ENCODE data around the gene ABCB6.

The ABCB6 gene

DNA sequence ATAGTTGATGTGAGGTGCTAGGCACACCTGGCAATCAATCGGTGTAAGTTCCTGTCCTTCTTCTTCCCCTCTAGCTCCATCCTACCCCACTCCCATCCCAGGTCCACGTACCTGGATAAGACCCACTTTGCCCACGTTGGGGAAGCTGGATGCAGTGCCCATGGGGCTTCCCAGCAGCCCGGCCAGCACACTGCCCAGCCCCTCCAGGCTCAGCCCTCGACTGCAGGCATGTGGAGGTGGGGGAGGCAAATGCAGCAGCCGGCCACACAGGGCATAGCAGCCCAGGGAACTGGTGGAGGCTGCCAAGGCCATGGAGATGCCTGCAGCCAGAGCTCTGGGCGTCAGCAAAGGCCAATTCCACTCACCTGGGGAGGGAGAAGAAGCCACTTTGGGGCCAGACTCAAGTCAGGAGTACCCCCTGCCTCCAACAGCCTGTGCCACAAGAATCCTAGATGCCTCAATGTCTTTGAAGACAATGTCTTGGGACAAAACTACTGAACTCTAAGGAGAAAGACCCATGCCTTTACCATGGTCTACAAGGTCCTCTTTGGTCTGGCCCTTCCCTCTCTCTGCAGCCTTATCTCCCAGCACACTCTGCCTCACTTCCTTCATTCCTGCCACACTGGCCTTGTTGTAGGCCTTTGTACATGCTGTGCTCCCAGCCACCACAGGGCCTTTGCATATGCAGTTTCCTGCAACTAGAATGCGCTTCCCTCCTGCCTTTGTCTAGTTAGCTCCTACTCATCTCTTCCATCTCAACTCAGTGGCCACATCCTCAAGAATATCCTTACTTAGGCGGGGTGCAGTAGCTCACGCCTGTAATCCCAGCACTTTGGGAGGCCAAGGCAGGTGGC is 53.5 kb downstream of the ABCB6 start:
- no peak for DNase-seq

DNA sequence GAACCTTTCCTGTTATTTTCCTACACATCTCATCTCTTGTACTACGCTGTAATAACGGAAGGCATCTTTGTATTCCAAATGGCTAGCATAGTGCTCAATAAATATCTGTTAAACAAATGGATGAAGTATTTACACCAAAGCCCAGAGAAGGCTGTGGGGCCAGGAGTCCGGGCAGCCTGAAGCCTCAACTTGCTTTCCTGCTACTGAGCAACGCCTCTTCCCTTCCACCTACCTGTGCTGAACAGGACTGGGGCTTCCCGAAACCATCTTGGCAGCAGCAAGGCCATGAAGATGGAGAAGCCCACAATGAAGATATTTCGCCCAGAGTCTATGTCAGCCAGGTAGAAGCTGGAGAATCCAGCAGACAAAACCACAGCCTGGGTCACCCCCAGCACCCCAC is 55.6 kb downstream of the ABCB6 start:
- no peak for DNase-seq

GRCh38 chr2:219161097-219161496 is 57.7 kb downstream of the ABCB6 start:
- DNase-seq, result no peak

DNA sequence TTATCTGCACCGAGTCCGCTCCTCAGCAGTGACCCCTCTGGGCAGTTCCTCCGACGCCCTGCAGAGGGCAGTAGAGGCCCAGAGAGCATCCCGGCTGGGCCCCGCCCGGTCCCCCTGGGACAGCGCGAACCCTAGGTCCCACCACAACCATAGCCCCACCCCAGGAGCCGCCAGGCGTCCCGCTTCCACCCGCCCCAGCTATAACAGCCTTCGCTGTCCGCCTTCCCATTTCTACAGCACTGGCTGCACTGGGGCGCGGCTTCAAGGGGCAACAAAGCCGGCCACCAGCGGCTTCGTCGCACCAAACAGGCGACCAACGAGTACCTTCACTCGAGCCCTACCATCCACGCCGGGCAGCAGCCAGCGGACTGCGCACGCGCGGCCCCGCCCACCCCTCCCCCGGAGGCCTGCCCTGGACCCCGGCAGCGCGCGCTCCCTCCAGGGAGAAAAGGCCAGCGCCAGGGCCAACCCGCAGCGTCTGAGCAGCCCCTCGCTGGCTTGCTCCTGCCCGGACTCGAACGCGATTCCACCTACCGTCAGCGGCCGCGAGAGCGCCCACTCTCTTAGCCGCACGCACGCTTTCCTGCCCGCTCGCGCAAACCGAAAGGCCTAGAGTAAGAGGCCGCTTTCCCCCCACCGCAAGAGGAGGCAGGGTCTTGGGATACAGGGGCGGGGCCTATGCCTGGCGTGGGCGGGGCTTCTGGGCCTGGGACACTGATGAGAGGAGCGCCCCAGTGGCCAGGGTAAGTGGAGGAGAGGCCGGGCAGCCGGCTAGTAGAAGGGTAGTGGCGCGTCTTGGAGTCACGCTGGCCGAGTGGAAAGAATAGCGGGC is 58.4 kb downstream of the ABCB6 start, which contains the start of gene NHEJ1:
NHEJ1 (minus strand) TSS at position 630 of the 832 bp plus-strand sequence. CDS start 2,453 bp downstream, outside the sequence.
- DNase-seq, result peak; percentile 98
